NCI-H1417 (cell line): ENCODE data around the gene CUTA.

Experiments
- DNase-seq, 3 experiments: peaks; one replicate each; lab custom pipeline; 2025; lab: John Stamatoyannopoulos, UW

CUTA gene

DNA sequence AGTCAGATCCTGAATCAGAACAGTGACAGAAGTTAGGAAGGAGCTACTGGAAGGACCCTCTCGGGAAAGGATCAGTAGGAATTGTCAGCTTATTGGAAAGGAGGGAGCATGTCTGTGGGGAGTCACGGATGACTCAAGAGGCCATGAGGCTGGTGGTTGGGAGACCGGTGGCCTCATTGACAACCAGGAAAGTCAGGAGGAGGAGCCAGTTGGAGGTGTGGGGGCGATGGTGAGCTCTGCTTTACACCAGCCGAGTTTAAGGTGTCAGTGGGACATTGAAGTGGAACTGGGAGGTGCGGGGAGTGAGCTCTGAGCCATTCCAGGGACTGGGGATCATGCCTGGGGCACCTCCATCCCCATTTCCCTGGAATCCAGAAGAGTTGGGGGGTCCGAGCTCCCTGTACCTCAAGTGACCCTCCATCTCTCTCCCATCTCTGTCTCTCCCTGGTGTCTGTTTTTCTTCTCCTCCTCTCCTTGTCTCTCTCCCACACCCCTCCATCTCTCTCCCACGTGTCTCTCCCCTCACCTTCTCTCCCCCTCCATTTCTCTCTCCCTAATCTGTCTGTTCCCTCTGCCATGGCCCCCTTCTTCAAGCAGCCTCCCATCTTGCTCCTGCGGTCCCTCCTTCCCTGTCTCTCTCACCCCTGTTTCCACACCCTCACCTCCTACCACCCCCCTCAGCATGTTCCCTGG is 22.2 kb upstream of the CUTA start:
- DNase-seq: no peak

DNA sequence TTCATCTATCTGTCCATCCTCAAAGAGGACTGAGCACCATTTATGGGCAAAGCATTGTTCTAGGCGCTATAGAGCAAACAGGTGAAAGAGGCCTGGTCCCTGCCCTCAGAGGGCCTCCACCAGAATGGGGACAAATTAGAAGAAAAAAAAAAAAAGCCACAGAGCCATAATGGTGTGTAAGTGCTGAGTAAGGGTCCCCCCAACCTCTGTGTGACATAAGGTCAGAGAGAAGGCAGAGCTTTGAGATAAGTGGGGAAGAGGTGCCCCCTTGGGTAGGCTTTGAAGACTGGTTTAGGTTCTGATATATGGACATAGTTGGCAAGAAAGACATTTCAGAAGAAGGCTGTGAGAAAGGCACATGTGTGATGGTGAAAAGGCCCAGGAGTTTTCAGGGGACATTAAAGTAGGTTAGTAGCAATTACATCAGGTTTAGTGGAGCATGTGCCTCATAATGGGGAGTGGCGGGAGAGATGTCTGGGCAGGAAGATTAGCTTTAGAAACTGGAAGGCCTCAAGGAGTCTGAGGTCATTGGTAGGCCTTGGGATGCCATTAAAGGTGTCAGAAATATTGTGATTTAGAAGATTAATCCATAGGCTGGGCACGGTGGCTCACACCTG is 21.2 kb upstream of the CUTA start:
- DNase-seq: no peak

DNA sequence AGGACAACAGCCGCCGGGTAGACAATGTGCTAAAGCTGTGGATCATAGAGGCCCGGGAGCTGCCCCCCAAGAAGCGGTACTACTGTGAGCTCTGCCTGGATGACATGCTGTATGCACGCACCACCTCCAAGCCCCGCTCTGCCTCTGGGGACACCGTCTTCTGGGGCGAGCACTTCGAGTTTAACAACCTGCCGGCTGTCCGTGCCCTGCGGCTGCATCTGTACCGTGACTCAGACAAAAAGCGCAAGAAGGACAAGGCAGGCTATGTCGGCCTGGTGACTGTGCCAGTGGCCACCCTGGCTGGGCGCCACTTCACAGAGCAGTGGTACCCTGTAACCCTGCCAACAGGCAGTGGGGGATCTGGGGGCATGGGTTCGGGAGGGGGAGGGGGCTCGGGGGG is 19.8 kb upstream of the CUTA start:
- no peak for DNase-seq

DNA sequence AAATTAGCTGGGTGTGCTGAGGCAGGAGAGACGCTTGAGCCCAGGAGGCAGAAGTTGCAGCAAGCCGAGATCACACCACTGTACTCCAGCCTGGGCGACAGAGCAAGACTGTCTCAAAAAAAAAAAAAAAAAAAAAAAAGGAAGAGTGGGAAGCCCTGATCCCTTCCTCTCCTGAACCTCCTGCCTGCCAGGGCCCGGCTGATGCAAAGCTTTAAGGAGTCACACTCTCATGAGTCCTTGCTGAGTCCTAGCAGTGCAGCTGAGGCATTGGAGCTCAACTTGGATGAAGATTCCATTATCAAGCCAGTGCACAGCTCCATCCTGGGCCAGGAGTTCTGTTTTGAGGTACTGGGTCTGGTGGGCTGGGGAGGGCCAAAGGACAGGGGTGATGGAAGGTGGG is 17.1 kb upstream of the CUTA start:
- DNase-seq: no peak

DNA sequence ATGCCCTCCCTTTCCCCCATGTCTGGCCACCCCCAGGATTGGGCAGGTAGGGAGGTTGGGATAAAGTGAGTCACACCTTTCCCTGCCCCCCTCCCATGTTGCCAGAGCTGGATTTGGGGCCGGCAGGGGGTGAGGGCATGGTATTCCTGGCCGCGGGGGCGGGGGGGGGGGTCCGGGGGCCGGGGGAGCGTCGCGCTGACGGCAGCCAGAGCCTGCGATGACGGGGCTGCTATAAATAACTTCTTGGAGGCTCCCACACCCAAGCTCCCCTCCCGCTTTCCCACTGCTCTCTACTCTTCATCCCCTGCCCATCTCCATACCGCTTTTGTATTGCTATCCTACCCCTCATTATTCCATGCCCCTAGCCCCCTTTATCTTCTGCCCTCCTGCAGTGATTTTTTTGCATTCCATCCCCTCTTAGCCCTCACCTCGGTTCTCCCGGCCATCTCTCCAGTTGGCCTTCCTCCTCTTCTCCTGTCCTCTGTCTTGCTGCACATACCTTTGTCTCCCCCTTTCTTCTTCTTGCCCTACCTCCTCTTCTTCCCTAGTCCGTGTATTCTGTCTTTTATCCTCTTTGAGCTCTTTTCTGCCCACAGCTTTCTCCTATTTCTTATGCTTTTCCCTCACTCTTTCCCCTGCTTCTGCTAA is 15.8 kb upstream of the CUTA start:
- no peak for DNase-seq

DNA sequence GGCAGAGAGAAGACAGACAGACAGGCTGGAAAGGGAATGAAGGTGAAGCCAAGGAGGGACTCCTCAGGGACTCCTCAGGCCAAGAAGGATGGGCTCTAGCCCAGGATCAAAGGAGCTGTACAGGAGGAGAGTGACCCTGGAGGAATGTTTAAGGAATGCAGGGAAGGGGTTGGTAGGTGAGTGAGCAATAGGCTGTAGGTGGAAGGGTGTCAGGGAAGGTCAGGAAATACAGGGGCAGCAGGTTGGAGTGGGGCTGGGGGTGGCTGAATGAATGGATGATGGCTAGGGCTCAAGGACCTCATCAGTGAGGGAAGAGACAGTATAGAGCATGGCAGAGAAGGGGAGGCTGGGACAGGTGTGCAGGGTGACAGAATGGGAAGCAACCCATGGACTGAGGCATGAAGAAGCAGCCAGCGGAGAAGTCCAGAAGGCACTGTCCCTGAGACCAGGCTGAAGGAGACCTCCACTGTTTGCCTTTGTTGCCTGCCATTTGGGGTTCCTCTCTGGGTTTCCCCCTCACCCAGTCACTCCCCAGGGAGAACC is 15.2 kb upstream of the CUTA start:
- DNase-seq: no peak

DNA sequence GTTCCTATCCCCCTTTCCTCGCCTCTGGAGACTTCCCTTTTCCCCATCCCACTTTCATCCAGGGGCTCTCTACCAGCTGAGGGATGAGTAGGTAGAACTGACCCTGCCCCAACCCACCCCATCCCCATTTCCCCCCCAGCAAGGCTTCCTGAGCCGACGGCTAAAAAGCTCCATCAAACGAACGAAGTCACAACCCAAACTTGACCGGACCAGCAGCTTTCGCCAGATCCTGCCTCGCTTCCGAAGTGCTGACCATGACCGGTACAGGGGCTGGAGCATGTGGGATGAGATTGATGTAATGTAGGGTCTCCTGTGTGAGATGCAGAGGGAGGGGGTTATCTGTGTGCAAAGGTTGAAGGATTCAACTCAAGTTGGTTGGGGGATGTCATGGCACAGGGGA is 14.6 kb upstream of the CUTA start:
- DNase-seq: no peak

DNA sequence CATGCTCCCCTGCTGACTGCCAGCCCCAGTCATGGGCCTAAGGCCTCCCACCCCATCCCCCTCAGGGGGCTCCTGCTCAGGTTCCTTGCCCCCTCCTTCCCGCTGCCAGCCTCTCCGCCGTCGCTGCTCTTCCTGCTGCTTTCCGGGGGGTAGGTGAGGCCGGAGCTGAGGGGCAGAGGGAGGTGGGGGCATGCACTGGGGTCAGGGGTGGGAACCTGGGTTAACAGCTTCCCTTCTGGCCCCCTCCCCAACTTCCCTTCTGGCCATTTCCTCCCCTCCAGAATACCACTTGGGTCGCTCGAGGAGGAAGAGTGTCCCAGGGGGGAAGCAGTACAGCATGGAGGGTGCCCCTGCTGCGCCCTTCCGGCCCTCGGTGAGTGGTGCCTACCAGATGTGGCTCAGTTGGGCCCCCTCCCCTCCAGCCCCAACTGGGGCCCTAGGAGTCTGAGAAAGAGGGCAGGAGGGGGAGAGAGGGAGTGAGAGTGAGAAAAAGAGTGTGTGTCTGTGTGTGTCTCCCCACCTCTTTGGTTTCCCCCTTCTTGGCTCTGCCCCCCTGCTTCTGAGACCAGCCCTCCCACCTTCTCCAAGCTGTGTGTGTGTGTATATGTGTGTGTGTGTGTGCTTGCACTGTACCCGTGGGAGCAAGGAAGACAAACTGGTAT is 14.1 kb upstream of the CUTA start:
- DNase-seq: no peak

DNA sequence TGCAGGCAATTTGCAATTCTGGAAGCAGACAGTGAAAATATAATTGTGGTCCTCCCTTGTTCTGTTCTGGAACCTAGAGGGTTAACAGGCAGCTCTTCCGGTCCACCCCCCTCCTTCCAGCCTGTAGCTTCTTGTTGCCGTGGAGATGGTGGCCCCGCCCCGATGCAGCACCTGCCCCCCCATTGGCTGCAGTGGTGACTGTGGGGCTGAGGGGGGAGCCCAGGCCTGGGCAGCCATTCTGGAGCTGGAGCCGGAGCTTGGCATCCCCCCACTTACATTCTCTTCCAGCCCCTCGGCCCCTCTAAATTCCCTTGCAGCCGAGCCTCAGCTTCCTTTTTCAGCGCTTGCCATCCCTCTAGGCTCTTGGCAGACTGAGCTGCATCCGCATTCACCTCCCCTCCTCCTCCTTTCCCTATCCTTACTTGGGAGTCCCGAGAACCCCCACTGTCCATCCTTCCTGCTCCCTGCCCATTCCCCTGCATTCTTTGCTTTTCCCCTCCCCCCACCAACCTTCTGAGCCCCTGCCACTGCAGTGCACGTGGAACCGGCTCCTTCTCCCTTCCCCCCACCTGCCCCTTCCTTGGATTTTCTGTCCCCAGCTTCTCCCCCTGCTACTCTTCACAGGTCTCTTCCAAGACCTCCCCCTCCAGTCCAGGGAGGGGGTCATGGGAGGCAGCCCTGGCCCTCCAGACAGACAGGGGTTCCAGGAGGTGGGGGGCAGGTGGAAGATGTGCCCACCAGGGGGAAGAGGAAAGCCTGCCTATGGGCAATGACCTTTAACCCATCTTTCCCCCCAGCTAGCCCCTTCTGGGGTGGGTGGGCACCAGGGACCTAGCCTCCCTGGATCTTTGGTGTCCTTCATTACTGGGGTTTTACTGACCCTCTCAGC is 13.3 kb upstream of the CUTA start:
- peak; percentile 44 to 82 (median 75) for DNase-seq

DNA sequence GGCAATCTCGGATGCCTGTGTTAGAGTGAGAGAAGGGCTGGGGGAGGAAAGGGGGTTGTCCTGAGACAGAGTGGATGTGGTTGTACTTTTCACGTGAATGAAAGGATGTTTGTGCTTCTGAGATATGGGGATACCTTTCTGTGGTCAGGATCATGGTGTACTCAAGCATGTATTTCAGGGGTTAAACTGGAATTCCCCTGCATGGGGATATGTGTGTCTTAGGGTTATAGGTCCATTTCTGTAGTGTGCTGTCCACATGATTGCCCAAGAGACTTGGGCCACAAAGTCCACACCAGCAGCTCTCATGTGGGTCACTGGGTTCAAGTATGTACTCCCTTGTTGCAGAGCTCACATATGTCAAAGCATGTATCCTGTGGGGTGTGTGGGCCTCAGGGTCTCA is 12.4 kb upstream of the CUTA start:
- DNase-seq: no peak

DNA sequence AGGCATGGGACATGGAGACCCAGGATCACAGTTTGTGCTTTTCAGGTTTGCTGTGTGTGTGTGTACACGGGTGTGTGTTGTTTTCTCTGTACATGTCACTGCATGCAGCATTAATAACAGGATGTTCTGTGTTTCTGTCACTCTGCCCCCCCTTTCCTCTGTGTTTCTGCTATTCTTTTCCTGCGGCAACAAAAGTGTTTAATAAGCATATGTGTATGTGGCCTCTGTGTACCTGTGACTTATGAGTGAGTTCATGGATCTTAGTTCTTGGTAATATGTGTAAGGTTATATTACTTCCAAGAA is 11.8 kb upstream of the CUTA start:
- DNase-seq: no peak

DNA sequence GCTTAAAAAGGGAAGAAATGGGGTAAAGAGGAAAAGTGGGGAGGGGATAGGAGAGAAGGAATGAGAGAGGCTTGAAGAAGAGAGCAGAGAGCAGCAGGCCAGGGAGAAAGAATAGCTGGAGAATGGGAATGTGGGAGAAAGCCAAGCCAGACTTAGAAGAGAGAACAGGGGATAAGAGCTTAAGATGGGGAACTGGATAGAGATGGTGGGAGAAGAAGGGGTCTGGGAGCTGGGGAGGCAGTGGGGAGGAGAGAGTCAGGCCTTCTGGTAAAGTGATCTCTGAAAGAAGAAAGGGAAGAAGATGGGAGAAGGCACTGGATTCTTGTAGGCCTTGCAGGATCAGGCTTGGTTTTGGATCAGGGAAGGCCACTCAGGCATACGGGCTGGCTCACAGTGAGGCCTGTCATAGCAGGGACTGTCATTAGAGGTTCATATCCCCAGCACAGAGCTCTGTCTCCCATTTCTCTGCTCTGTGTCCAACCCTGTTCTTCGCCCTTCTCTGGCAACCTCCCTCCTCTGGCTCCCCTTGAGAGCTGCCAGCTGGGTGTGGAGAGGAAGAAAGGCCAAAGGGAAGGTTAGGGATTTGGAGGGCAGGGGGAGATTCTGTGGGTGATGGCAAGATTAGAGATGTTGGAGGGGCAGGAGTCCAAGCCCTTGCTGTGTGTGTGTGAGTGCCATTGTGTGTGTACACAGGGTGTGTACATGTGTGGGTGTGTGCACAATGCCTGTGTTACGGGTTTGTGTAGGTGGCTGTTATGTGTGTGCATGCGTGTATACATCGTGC is 11.3 kb upstream of the CUTA start:
- DNase-seq: no peak

DNA sequence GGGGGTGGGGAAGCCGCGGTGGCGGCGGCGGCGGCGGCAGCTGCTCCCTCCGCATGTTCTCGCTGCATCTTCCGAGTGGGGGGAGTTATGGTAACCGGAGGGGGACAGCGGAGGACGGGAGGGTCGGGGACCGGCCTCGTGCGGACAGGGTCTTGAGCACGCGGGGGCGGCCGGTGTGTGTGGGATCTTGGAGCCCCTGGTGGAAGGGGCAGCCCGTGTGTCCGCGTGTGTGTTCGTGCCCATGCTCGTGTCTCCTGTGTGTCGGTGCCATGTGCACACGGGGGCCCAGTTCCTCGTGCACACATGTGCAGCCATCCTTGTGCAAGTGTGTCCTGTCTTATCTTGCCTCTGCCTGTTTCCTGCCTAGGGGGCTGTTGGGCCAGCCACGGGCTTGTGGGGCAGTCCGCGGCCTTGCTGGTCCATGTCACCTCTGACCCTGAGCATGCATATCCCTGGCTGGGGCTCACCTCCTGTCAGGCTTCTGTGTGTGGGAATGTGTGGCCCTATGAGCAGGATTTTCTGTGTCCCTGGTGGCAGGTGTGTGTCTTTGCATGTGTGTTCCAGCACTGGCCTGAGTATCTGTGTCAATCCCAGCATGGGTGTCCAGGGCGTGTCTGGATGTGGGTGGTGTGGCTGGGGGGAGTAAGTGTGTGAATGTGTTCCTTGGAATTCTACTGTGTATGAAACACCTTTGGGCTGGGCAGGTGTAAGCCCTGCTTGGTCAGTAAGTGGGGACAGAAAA is 10.5 kb upstream of the CUTA start:
- peak; percentile 10 to 43 (median 35) for DNase-seq

DNA sequence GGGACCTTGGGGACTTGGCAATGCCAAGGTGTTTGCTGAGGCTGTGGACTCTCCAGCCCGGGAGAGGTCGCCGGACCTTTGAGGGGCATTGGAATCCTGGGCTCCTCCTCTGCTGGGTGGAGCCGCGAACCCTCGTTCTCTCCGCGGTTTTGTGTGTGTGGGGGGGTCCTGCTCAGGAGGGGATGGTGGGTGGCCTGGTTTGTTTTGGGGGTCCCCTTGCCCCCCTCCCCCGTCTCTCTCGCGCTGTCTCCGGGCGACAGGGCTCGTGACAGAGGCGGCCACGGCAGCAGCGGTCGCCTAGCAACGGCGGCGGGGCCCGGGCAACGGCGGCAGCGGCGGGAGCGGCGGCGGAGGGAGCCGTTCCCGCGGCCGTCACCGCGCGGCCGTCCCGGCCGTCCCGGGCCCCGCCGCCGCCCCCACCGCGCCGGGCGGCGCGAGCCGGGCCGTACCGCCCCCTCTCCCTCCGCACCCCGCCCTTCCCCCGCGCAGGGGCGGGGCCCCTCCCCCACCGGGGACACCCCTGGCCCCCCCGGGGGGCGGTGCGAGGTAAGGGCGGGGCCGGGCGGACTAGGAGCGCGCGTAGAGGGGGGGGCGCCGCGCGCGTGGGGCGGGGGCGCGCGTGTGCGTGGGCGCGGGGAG is 9.8 kb upstream of the CUTA start:
- peak; percentile 45 to 57 (median 56) for DNase-seq

DNA sequence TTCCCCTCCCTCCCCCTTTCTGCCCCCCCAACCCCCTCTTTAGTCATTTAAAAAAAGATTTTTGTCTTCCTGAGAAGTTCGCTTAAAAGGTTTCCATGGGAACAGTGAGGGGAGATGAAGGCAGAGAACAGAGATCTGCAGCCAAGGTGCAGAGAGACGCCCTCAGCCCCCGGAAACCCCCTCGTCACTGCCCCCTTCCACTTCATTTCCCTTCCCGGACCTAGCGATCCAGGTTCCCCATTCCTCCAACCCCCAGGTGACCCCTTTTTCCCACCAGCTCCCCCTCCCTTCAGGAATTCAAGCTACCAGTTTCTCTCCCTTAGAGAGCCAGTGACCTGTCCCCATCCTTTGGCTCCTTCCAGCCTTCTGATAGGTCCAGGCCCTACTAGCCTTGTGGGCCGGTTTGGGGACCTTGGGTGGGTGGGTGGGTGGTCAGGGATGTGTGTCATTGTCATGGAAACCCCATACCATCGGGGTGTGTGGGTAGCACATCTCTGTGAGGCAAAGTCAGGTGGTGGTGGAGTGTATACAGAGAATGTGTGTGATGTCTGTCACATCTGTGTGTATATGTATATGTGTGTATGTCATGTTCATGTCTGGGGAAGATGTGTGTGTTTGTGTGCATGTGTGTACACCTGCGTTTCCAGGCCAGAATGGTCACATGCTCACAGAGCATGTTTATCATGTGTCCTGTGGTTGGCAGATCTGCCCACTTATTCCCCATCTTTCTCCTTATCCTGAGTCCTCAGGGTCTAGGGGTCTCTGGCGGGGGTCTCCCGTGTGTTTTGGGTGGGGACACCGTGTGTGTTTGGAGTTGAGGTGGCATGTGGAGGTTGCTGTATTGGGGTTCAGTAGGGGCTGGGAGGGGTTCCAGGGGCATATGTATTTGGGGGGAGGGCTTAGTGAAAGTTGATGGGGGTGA is 8.9 kb upstream of the CUTA start:
- DNase-seq: peak in 1 of 3 experiments; percentile 39

DNA sequence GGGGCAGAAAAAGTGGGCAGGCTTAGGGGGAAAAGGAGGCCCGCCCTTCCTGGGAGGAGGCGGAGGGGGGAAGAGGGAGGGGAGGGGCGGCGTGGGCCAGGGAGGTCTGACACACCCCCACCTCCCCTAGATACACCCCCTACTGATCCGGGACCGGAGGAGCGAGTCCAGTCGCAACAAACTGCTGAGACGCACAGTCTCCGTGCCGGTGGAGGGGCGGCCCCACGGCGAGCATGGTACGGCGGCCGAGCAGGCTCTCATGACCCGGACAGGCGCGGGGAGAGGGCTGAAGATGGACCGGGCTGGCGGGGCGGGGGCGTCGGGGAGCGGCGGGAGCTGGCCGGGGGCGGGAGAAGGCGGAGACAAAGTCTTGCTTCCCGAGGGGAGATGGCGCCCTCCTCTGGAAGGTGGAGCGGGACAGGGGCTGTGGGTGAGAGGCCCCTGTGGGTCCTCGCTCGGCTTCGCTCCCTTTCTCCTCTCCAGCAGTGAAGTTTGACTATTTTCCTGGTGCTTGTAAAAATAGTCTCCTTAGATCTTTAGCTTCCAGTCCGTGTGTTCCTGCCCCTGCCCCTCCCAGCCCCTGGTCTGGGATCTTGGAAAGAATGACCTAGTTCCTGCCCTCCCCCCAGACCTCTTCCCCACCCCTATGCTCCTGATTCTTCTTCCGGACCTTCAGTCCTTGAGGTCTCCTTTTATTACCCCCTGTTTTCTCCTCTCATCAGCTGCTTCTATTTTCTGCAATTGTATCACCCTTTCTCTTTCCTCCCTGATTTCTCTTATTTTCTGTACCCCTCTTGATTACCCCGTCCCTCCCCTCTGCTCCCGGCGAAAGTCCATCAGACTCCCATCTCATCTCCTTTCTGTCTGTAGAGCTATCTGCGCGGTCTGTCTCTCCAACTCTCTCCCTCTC is 8.0 kb upstream of the CUTA start:
- DNase-seq: peak; percentile 39 to 77 (median 60)

DNA sequence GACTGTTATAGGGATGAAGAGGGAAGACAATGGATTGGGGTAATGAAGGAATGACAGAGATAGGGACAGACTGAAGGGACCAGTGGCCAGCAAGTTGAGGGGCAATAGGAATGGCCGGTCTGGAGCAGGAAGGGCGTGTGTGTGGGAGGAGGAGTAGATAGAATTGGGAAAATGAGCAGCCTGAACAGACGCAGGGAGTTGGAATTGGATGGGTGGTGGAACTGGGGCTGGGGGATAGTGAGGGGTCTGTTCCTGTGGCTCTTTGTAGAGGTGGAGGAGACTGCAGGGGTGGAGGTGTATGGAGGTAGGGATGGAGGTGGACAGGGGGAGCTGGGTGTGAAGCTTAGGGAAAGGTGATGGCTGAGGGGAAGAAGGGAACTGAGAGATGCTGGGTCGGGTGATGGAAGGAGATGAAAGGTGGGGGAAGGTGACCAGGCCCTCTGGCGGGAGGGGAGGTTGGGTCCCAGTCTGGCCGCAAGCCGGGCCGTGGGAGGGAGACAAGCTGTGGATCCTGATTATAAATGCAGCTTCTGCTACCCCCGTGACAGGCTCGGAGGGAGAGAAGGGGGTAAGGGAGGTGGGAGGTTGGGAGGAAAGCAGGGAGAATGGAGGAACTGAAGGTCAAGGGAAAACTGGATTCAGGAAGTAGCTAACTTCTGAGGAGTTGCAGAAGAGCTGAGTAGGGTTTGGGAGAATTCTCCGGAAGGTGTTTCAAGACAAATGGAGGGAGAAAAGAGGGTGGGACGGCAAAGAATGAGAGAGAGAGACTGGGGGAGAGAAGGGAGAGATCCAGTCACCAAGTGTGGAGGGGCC is 7.2 kb upstream of the CUTA start:
- no peak for DNase-seq
